ENCODE data around the gene CCIN.

- no peak for TF ChIP-seq STAT6 (CRISPR knock-in tag; IDR thresholded peaks at IDR 0.05)
- no peak for TF ChIP-seq CTCF (IDR thresholded peaks at IDR 0.05 in 2 of 3, conservative IDR thresholded peaks at IDR 0.05 in 1 of 3; ENCODE audit: insufficient read depth in 2 of 3, low read depth in 1 of 3, low read length in 3 of 3)
- no peak for TF ChIP-seq SIN3A (IDR thresholded peaks at IDR 0.05; ENCODE audit: borderline replicate concordance in 2 of 2, control insufficient read depth in 1 of 2, low read depth in 2 of 2, low read length in 2 of 2)
- TF ChIP-seq MXI1 (IDR thresholded peaks at IDR 0.05; ENCODE audit: low read depth, low read length), result no peak
- no peak for TF ChIP-seq SFPQ (IDR thresholded peaks at IDR 0.05; ENCODE audit: low read depth, low read length)
- TF ChIP-seq POLR2B (IDR thresholded peaks at IDR 0.05; ENCODE audit: low read depth, partially characterized antibody), result no peak
- TF ChIP-seq NR2C2 (CRISPR knock-in tag; IDR thresholded peaks at IDR 0.05), result no peak
- no peak for TF ChIP-seq NR2C2 (tag; IDR thresholded peaks at IDR 0.05)
- no peak for TF ChIP-seq HMGXB4 (CRISPR knock-in tag; IDR thresholded peaks at IDR 0.05)
- TF ChIP-seq ZBTB43 (CRISPR knock-in tag; IDR thresholded peaks at IDR 0.05), result no peak
- no peak for TF ChIP-seq POLR2AphosphoS5 (IDR thresholded peaks at IDR 0.05; ENCODE audit: control insufficient read depth, insufficient read depth, low read depth, low read length)
- TF ChIP-seq ELK1 (CRISPR knock-in tag; IDR thresholded peaks at IDR 0.05), result no peak
- no peak for TF ChIP-seq SAP30 (IDR thresholded peaks at IDR 0.05; ENCODE audit: borderline replicate concordance, insufficient read depth, low read depth, low read length, poor library complexity, severe bottlenecking)
- no peak for TF ChIP-seq NFXL1 (CRISPR knock-in tag; IDR thresholded peaks at IDR 0.05)
- TF ChIP-seq PPARD (CRISPR knock-in tag; IDR thresholded peaks at IDR 0.05), result no peak
These were observed 37.1 kb upstream of the CCIN start for GRCh38 chr9:36132086-36132485.

All from K562 (cell line).